Measurements from ENCODE around the gene ELMO1.
A peak's percentile ranks its signal among the peaks of the same experiment; 100 is the strongest.

Gene ELMO1

DNA sequence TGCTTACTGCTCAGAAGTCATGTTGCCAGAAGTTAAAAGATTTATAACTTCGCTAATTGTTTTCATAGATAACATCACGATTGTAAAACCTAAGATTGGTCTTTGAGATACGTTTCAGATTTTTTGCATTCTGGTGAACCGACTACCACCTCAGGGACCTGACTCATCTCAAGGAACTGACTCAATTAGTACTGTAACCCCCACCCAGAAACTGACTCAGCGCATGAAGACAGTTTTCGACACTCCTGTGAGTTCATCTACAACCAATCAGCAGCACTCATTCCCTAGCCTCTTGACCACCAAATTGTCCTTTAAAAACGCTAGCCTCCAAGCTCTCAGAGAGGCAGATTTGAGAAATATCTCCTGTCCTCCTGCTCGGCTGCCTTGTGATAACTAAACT, 72.3 kb downstream of the ELMO1 start:
- DNase-seq (ENCODE audit: low read depth in 1 of 2, low spot score in 1 of 2): no peak

DNA sequence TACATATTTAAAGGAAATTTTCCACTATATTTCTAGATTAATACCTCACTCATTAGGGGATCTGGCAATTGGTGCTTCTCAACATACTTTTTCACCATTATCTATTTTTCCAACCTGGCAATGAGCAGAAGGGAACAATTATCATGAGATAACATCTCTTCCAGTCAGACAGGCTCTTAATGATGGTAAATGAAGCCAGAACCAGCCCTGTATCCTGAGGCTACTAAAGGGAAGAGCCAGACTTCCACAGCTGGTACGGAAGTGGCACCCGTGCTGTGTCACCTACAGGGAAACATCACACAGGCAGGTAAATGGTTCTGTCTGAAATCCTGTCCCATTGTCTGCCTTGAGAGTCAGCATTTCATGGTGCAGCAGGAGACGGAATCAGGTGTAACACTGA, 75.9 kb downstream of the ELMO1 start:
- DNase-seq (ENCODE audit: low read depth in 1 of 2, low spot score in 1 of 2): no peak

DNA sequence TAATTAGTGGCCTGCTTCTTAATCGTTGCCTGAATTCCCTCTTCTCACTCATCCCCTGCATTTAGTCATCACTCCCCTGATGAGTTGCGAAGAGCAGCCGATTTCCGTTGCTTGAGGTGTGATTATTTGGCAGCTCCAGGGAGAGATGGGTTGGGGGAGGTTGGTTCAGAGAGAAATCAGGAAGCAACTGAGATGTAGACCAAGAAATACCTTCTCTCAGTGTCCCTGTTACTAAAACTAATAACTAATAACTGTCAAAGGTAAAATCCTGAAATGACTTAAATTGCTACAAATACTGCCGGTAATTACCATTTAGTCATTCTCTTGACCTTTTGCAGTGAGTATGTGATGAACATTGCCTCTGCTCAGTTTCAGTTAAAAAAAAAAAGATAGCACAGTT, 76.9 kb downstream of the ELMO1 start:
- DNase-seq (ENCODE audit: low read depth in 1 of 2, low spot score in 1 of 2): no peak

DNA sequence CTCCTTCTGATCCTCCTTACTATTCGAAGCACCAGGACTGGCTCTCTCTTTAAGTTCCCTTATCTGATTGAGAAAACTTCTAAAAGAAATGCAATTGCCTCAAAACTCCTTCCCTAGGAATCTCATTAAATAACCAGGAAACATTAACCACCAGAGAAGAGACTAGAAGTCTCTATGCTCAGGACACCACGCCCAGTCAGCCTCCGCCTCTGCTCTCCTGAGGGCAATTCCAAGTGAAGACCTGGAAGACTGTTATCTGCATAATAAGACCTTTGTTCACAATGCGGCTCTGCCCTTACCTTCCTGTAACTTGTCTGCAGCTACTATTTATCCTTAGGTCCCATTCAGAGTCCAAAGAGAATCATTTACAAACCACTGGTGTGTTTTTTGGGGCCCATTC, 78.8 kb downstream of the ELMO1 start:
- DNase-seq (ENCODE audit: low read depth in 1 of 2, low spot score in 1 of 2): no peak

DNA sequence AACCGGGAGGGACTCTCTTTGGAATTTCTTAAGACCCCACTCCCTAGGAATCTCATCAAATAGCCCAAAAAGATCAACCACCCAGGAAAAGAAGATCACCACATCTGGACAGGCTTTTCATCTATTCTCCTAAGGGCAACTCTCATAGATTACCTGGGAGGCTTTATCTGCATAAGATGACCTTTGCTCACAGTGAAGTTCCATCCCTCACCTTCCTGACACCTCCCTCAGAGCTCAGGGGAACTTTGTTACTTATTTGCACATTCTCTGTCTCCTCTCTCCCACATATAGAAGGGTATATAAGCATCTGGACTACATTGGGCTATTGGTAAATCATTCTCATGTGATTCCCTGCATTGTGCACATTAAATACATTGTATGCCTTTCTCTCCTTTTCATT, 80.1 kb downstream of the ELMO1 start:
- DNase-seq (ENCODE audit: low read depth in 1 of 2, low spot score in 1 of 2): no peak

DNA sequence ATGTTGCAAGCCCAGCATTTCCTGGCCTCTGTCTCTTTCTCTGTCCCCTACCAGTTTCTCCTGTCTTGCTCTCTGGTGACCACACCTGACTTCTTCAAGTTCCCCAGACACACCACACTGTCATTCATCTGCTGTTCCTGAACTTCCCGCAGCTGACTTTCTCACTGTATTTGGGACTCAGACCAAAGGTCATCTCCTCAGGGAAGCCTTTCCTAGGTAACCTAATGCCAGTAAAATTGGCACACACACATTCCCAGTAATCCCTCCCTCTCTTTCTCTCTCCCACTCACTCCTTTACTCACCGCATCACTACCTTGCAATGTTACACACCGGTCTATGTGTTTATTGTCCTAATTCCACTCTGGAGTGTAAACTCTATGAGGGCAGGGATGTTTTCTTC, 81.7 kb downstream of the ELMO1 start:
- no peak for DNase-seq (ENCODE audit: low read depth in 1 of 2, low spot score in 1 of 2)

DNA sequence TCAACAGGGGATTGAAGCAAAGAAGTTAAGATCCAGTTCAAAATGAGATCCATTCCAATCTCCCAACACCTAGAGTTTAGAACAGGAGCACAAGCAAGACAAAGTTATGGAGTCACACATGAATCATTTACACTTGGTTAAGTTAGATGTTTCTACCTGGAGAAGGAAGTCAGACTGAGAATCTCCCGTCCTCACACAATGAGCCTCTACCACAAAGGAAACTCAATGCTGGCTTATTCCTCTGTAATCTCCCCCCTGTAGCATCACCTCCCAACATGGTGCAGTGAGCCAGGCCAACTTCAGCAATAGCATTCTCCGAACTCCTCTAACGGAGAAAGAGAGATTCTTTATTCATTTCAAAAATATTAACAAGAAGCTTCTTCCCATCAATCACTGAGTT, 82.2 kb downstream of the ELMO1 start:
- no peak for DNase-seq (ENCODE audit: low read depth in 1 of 2, low spot score in 1 of 2)

DNA sequence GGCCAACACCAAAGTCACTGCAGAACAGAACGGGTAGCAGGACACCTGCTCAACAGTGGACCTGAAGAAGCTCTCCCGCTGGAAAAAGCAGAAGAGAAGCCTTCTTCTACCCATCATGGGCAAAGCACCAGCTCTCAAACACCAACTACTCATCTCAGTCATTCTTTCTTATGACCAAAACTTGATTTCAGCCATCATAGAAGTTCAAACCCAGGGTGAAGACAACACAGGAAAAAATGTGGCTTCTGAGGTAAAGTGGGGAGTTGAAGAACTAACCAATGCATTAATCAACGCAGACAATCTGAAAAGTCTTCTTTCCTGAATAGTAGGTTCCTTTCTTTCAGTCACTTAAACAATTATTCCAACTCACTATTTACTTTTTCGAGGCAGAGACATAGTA, 83.3 kb downstream of the ELMO1 start:
- DNase-seq (ENCODE audit: low read depth in 1 of 2, low spot score in 1 of 2): no peak

DNA sequence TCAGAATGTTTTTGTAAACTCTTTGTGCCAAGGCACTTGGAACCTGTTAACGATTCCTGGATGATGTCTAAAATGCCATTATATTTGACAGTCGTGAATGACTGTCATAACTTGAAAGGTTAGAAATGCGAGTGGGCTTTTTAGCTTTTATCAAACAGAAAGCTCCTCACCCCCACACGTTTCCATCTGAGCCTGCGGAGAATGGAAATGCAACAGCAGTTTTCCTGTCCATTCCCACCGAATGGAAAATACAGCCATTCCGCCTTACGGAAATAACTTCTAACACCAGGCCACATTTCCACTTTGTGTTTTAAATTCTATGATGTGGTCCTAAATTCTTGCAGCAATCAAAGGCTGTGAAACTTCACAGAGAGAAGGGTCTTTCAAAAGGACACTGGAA, 83.8 kb downstream of the ELMO1 start:
- no peak for DNase-seq (ENCODE audit: low read depth in 1 of 2, low spot score in 1 of 2)

DNA sequence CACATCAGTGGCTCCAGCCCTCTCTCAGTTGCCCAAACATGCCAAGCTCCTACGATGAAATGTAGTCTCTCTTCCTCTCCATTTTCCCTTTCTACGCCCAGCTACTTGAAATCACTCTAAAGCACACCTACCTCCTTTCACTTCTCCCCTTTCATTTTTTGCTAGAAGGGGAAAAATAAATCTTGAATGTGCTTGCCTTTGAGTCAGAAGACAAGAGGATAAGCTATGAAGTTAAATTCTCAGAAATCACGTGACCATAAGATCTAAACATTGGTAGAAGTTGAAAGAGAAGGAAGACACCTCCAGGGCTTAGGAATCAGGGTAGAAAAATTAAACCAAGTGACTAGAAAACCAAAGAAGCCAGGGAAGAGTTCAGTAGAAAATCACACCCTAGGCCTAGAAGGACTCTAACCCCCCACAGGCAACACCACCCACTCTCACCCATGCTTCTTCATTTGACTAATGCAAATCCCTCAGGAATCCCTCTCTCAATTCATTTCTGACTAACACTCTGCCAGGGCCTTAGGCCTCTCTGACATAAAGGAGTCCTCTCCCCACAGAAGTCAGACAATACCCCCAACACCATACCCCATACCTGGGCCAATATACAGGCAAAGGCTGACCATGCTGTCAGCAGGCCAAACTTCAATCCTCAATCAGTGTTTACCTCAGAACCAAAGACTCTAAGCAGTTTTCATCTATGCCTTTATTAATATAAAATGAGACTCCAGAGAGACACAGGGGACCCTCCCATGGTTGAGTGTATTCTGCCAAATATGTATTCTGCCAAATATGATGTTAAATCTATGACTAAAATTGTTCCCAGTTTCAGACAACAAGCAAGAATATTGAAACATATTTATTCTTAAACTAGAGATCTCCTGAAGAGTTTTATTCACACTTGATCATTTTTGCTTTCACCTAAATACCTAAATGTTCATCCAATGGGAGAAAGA, 84.8 kb downstream of the ELMO1 start:
- DNase-seq (ENCODE audit: low read depth in 1 of 2, low spot score in 1 of 2): no peak

DNA sequence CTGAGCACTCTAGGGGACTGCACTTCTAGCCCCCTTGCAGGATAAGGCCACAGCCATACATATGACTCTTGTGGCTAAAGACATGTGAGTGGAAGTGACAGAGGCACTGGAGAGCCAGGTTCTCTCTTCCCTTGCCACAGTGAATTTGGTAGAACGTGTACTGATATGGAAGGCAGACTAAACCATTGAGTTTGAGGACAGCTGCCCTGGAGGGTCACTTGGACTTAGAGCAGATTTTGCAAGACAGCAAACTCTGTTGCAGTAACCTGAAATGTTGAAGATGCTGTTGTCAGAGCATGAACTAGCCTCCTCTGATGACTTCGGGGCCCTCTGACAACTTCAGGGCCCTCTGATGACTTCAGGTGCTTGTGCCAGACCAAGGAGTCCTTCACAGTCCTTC, 85.9 kb downstream of the ELMO1 start:
- no peak for DNase-seq (ENCODE audit: low read depth in 1 of 2, low spot score in 1 of 2)

DNA sequence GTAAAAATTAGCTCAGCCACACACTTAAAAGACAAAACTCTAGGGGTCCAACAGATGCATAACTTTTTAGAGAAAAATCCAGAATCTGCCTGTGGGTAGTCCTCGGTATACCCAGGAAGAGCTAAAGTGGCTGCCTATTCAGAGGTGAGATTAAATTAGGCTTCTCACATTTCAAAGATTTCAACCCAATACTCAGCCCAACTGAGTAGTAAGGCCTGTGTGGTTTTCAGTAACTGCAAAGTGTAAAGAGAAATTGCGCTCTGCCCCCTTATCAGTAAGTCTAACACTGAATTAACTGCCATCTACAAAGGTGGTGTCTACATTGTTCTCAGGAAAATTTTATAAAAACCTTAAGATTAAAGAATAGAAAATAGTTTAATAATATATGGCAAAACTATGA, 88.2 kb downstream of the ELMO1 start:
- DNase-seq (ENCODE audit: low read depth in 1 of 2, low spot score in 1 of 2): no peak

DNA sequence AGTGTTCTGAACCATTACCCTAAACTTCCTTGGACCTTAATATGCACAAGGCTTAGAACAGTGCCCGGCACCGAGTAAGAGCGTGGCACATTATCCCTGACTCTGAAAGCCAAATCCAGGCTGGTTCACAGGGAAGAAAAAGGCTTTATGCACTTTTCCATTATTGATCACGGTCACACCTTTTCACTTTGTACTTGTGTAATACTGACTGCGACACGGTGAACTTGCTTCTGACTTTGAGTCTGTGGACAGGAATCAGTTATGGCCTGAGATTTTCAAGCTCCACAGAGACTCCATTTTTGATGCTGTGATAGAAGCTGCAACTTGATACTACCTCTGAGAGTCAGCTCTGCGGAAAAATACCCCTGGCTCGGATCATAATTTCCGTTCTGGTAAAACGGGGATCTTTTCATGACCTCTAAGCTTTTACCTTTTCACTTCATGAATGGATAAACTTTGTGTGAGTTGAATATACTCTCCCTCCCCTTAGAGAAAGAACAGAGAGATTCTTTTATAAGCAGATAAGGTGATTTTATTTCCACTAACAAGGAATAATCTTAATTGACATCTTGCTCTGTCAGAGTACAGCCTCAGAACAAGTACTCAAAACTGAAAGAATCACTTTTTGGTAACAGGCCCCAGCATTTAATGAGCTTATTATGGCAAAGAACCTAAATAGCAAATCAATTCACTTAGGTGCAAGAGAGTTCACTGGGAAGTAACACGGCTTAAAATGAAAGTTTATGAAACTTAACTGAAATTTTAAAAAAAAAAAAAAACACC, 88.8 kb downstream of the ELMO1 start:
- DNase-seq (ENCODE audit: low read depth in 1 of 2, low spot score in 1 of 2): no peak

DNA sequence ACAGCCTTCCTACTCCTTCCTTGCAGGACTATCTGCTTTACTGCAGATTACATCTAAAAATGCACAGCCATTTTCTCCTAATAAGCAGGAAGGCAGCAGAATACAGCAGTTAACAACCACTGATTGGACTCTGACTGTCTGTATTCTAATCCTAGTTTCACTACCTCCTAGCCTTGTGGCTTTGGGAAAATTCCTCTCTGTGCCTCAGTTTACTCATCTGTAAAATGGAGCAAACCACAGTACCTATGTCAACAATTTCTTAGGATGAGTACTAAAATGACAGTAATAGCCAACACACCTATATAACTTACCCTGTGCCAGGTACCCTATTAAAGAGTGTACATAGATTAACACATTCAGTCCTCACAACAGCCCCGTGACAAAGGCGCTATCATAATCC, 89.5 kb downstream of the ELMO1 start:
- DNase-seq (ENCODE audit: low read depth in 1 of 2, low spot score in 1 of 2): no peak

DNA sequence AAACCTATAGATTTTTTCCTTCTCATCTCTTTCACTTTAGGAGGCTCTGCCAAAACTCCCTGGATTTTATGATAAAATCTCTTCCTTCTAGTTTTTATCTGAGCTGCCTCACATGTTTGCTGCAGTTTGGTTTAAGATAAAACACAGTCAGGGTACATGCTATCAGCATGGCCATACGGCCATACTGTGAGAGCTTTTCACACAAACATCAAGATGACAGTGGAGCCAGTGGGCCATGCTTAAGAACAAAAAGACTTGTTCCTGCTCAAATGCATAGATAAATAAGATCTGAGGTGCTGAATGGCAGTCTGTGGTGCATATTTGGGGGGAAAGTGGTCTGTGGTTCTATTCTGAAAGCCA, 91.0 kb downstream of the ELMO1 start:
- no peak for DNase-seq (ENCODE audit: low read depth in 1 of 2, low spot score in 1 of 2)

DNA sequence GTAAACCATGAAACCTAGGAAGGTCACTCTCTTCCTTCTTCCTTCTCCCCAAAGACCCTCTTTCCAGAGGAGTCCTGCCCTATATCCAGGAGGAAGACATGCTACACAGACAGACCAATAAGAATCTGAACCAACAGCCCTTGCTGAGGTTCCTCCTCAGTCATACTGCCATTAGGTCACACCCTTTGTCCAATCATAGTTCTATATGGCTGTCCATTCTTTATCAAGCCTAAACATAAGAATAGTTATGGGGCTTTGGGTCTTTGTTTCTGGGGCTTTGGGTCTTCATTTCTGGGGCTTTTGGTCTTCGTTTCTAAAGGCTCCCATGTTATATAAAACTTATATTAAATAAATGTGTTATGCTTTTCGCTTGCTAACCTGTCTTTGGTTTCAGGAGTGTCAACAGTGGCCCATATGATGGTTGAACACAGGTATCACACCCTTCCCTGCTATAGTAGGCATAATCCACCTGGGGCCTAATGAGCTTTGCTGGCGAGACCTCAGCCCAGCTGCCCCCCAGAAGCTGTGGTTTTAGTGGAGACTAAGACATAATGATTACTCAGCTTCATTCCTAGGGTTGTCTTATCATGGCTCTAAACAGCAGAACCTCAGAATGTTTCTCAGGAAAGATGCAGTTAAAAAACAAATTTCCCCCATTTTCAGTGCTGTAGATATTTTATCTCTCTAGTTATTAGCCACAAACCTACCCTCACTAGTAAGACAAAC, 91.6 kb downstream of the ELMO1 start:
- DNase-seq (ENCODE audit: low read depth in 1 of 2, low spot score in 1 of 2): no peak

DNA sequence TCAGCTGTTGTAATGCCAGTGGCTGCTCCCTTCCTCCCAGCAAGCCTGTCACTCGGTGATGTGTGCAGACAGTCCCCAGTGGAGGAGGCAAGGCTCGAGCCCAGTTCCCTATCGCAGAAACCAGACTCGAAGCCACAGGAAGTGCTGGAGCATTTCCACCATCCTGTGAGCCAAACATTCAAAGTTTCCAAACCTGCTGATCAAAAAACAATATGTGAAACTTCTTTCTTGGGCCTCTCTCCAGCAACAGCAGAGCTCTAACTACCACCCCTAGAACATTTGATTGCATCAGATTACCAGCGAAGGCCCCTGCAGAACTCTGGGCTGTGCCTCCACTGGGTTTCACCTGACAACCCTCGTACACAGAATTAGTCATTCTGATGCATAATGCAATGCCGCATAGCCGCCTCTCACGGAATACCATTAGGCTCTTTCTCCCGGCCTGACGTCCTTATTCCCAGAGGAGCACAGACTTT, 94.0 kb downstream of the ELMO1 start:
- peak in 1 of 2 donors; percentile 42 for DNase-seq (ENCODE audit: low read depth in 1 of 2, low spot score in 1 of 2)

DNA sequence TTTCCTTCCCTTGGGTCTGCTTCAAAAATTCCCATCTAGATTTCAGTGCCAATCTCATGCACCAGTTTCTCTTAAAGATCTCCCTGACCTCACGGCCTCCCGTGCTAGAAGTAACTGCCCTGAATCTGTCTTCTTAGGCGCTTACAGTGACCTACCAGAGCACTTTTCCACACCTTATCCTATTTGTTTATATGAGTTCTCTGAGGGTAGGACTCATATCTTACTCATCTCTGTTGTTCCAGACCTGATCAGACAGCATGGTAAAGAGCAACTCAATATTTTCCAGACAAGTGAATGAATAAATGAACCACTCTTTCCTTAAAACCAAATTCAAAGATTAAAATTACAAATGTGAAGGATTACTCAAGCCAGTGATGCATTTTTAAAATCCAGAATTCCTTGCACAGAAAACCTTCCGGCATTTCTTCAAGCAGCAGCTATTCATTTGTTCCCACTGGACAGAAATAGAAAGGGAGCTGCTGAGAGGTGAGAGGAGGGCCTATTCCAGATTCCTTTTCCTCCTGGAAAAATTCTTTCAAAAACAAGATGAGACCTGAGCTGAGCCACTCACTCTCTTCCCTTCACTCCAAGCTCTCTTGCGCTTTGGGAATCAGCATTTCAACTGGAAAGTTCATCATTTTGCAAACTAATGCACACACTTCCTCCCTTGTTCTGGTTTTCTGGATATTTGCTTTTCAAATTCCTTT, 94.6 kb downstream of the ELMO1 start:
- no peak for DNase-seq (ENCODE audit: low read depth in 1 of 2, low spot score in 1 of 2)

DNA sequence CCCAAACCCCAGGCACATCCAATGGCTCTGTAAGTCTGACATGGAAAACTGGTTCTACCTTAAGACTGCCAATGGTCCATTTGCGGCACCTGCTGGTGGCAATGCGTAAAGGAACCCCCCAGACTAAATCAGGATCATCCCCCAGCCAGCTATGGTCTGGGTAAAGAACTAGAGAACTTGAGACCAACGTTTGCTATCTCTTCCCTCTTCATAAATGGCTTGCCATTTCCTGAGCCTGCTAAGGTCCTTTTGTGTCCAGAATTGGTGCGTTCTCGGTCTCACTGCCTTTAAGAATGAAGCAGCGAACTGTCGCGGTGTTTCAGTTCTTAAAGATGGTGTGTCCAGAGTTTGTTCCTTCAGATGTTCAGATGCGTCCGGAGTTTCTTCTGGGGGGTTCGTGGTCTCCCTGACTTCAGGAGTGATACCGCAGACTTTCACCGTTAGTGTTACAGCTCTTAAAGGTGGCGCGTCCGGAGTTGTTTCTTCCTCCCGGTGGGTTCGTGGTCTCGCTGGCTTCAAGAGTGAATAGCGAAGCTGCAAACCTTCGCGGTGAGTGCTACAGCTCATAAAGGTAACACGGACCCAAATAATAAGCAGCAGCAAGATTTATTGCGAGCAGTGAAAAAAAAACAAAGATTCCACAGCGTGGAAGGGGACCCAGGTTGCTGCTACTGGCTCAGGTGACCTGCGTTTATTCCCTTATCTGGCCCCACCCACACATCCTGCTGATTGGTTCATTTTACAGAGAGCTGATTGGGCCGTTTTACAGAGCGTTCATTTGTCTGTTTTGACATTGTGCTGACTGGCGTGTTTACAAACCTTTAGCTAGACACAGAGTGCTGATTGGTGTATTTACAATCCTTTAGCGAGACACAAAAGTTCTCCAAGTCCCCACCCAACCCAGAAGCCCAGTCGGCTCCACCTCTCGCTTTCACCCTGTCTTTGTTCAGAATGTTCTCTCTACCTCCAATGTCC, 95.4 kb downstream of the ELMO1 start:
- peak; percentile 43 to 47 for DNase-seq (ENCODE audit: low read depth in 1 of 2, low spot score in 1 of 2)

Measured in stimulated activated CD4-positive, alpha-beta T cell treated with anti-CD3 and anti-CD28 coated beads, Interleukin-15, amount 100 ng/mL, for 1 hour (primary cell).